Neural progenitor cell (in vitro differentiated cells): ENCODE results near the gene WFDC2. TPM values are rescaled to one million over a fixed set of nuclear protein-coding genes. Genes with fewer than 3 reads are reported as not detected.

Experiments used
- DNase-seq: peaks from one replicate; pipeline ENCODE4 v3.0.0-alpha.2; 2016; ENCODE audit warnings: low spot score
- H2AFZ ChIP-seq: fragments of 200-600 bp; sonication (generic); replicated peaks from 2 replicates; pipeline ENCODE4 v1.6.1; 2016; ENCODE audit warnings: antibody characterized with exemption
- H3F3A ChIP-seq: fragments of 200-600 bp; sonication (generic); 2 replicates; pipeline ENCODE4 v1.6.1; 2016; ENCODE audit warnings: antibody characterized with exemption, low read depth
- H3K27ac ChIP-seq: fragments of 200-600 bp; sonication (generic); 2 replicates; pipeline ENCODE4 v1.5.1; 2016; ENCODE audit warnings: mild to moderate bottlenecking
- H3K27me3 ChIP-seq: fragments of 200-600 bp; sonication (generic); 2 replicates; pipeline ENCODE4 v1.6.1; 2016; ENCODE audit warnings: mild to moderate bottlenecking, moderate library complexity
- H3K36me3 ChIP-seq: fragments of 200-600 bp; sonication (generic); 2 replicates; pipeline ENCODE4 v1.5.1; 2016
- H3K4me1 ChIP-seq: fragments of 200-600 bp; sonication (generic); 2 replicates; pipeline ENCODE4 v1.6.1; 2016; ENCODE audit warnings: mixed run types
- H3K4me2 ChIP-seq: fragments of 200-600 bp; sonication (generic); 2 replicates; pipeline ENCODE4 v1.6.1; 2016
- H3K4me3 ChIP-seq: fragments of 200-600 bp; sonication (generic); 2 replicates; pipeline ENCODE4 v1.5.1; 2016
- H3K79me2 ChIP-seq: fragments of 200-600 bp; sonication (generic); 2 replicates; pipeline ENCODE4 v1.6.1; 2016; ENCODE audit warnings: low read depth
- H3K9ac ChIP-seq: fragments of 200-600 bp; sonication (generic); 2 replicates; pipeline ENCODE4 v1.6.1; 2016
- H3K9me3 ChIP-seq: fragments of 200-600 bp; sonication (generic); 2 replicates; pipeline ENCODE4 v1.5.1; 2016; ENCODE audit warnings: low read depth
- H4K20me1 ChIP-seq: fragments of 200-600 bp; sonication (generic); 2 replicates; pipeline ENCODE4 v1.6.1; 2016; ENCODE audit warnings: low read depth
- H3K27ac Mint-ChIP-seq: 3 replicates; pipeline ENCODE4 v1.8.0; 2021; ENCODE audit warnings: mixed read lengths
- H3K27me3 Mint-ChIP-seq: 2 replicates; pipeline ENCODE4 v1.8.0; 2022; ENCODE audit warnings: low read depth, mild to moderate bottlenecking, inconsistent platforms, moderate library complexity, mixed read lengths; ENCODE audit not compliant: insufficient read depth
- H3K36me3 Mint-ChIP-seq: 3 replicates; pipeline ENCODE4 v1.8.0; 2021; ENCODE audit warnings: mixed read lengths
- H3K4me1 Mint-ChIP-seq: 3 replicates; pipeline ENCODE4 v1.8.0; 2021; ENCODE audit warnings: mixed read lengths
- H3K4me3 Mint-ChIP-seq: 3 replicates; pipeline ENCODE4 v1.8.0; 2021; ENCODE audit warnings: mild to moderate bottlenecking, moderate library complexity, mixed read lengths
- H3K9me3 Mint-ChIP-seq: 3 replicates; pipeline ENCODE4 v1.8.0; 2020; ENCODE audit warnings: mixed read lengths
- EZH2 ChIP-seq: fragments of 200-600 bp; sonication (generic); IDR thresholded peaks from 2 replicates; pipeline ENCODE4 v1.6.1; 2017; ENCODE audit warnings: antibody characterized with exemption, mild to moderate bottlenecking, moderate library complexity
- EZH2phosphoT487 ChIP-seq: fragments of 200-600 bp; sonication (generic); IDR thresholded peaks from 2 replicates; pipeline ENCODE4 v1.6.1; 2017; ENCODE audit warnings: antibody characterized with exemption
- total RNA-seq: library from RNA; depleted of rRNA; stranded (reverse); fragments of >200 nt; gene quantifications from 2 replicates; pipeline ENCODE4 v1.2.3, GENCODE V29; 2015; ENCODE audit warnings: low replicate concordance
- TF ChIP-seq, protein P1 (sequence below): fragments of 200-600 bp; sonication (generic); IDR thresholded peaks from 2 replicates; pipeline ENCODE4 v1.5.1; 2017; ENCODE audit warnings: antibody characterized with exemption, mild to moderate bottlenecking

Gene WFDC2
- total RNA-seq, 1 donor from 2014 or later: 2.7 TPM

DNA sequence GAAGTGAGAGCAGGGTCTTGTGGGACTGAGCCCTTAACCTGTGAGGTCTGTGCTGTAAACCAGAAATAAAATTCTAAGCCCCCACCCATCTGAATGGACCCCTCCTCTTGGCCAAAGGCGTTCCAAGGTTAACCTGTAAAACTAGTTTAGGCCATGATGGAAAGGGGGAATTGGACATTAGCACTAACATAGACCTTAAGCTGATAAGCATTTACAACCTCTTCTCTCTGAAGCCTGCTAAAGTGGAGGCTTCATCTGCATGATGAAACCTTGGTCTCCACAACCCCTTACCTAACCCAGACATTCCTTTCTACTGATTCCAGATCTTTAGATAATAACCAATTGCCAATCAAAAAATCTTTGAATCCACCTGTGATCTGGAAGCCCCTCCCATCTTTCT is 27.8 kb upstream of the WFDC2 start:
- no peaks in the 10 kb centered on the region for H3K9me3 ChIP-seq
- H3K4me1 Mint-ChIP-seq: no peaks in the 10 kb centered on the region
- peaks cover 5% of the 10 kb centered on the region for H3K27me3 Mint-ChIP-seq
- peak overlapping the region; percentile 10 for H2AFZ ChIP-seq
- H3K36me3 Mint-ChIP-seq: no peaks in the 10 kb centered on the region
- H3K36me3 ChIP-seq: no peaks in the 10 kb centered on the region
- H4K20me1 ChIP-seq: no peaks in the 10 kb centered on the region
- H3K4me3 ChIP-seq: no peak overlapping the region
- H3K4me2 ChIP-seq: no peak overlapping the region
- TF ChIP-seq, protein P1, sequence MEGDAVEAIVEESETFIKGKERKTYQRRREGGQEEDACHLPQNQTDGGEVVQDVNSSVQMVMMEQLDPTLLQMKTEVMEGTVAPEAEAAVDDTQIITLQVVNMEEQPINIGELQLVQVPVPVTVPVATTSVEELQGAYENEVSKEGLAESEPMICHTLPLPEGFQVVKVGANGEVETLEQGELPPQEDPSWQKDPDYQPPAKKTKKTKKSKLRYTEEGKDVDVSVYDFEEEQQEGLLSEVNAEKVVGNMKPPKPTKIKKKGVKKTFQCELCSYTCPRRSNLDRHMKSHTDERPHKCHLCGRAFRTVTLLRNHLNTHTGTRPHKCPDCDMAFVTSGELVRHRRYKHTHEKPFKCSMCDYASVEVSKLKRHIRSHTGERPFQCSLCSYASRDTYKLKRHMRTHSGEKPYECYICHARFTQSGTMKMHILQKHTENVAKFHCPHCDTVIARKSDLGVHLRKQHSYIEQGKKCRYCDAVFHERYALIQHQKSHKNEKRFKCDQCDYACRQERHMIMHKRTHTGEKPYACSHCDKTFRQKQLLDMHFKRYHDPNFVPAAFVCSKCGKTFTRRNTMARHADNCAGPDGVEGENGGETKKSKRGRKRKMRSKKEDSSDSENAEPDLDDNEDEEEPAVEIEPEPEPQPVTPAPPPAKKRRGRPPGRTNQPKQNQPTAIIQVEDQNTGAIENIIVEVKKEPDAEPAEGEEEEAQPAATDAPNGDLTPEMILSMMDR: no peak
- TF ChIP-seq EZH2: no peak
- no peak for TF ChIP-seq EZH2phosphoT487
- no peaks in the 10 kb centered on the region for H3K79me2 ChIP-seq
- no peaks in the 10 kb centered on the region for H3K27me3 ChIP-seq
- peaks cover 5% of the 10 kb centered on the region for H3K4me1 ChIP-seq
- no peak overlapping the region for H3K4me3 Mint-ChIP-seq
- H3K9ac ChIP-seq: no peak overlapping the region
- no peaks in the 10 kb centered on the region for H3K9me3 Mint-ChIP-seq
- no peak overlapping the region for H3K27ac ChIP-seq
- no peak for DNase-seq
- no peak overlapping the region for H3K27ac Mint-ChIP-seq
- no peaks in the 10 kb centered on the region for H3F3A ChIP-seq

DNA sequence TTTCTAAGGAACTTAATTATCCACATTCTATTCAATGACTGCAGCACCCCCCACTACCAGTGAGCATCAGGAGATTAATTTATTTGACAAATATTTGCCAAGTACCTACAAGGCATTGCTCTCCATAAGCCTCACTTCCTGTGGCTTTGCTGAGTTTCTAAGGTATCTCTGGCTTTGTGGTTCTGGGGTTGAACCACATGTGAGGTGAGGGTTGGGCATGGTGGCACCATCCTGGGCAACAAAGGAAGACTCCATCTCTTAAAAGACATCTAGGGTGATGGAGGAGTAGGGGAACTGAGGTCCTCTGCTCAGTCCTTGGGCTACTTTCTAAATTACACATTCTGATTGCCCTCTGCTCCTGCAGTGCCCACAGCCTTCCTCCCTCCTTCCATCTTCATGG is 25.5 kb upstream of the WFDC2 start:
- Histone ChIP-seq H2AFZ (no peak overlapping the region), H3K36me3 (no peaks in the 10 kb centered on the region), H3K27me3 (no peaks in the 10 kb centered on the region), H4K20me1 (no peaks in the 10 kb centered on the region), H3K9ac (no peak overlapping the region), H3F3A (no peaks in the 10 kb centered on the region), H3K4me3 (no peak overlapping the region), H3K27ac (no peak overlapping the region), H3K9me3 (no peaks in the 10 kb centered on the region), H3K79me2 (no peaks in the 10 kb centered on the region), H3K4me1 (peaks cover 5% of the 10 kb centered on the region), H3K4me2 (no peak overlapping the region)
- Mint-ChIP-seq H3K27me3 (peaks cover 6% of the 10 kb centered on the region), H3K36me3 (no peaks in the 10 kb centered on the region), H3K27ac (no peak overlapping the region), H3K9me3 (no peaks in the 10 kb centered on the region), H3K4me1 (no peaks in the 10 kb centered on the region), H3K4me3 (no peak overlapping the region)
- DNase-seq: no peak
- TF ChIP-seq EZH2phosphoT487: no peak
- TF ChIP-seq EZH2: no peak
- TF ChIP-seq, protein P1: no peak

DNA sequence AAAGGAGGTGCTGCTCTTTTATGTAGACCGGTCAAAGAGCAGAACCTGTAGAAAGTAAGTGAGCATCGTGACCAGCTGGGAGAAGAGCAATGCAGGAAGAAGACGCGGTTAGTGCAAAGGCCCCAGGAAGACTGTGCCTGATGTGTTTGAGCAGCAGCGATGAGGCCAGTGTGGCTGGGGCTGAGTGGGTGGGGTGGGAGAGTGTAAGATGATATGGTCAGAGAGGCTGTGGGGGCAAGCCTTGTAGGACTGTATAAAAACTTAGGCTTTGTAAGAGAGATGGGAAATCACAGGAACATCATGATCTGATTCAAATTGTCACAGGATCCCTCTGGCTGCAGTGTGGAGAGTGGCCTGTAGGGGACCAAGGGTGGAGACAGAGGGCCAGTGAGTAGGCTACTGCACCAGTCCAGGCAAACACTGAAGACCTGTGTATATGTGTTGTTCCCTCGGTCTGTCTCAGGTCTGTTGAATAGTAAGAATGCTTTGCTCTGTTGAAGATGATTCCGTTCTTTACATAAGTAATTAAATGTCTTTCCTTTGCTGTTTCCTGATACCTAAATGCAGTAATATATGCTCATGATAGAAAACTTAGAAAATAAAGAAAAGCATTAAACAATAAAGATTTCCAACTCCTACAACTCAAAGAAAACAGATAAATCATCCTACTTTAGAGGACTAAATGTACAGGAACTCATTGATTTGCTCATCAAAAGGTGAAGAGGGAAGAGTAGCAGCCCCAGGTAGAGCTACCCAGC is 23.6 kb upstream of the WFDC2 start:
- DNase-seq: peak; percentile 32
- TF ChIP-seq, protein P1: peak; percentile 56
- TF ChIP-seq EZH2phosphoT487 (no peak), EZH2 (no peak)
- H3K4me3 Mint-ChIP-seq: no peak overlapping the region
- H3K36me3 Mint-ChIP-seq: no peaks in the 10 kb centered on the region
- Histone ChIP-seq H3K4me3 (no peak overlapping the region), H3K79me2 (no peaks in the 10 kb centered on the region), H3F3A (no peaks in the 10 kb centered on the region), H2AFZ (no peak overlapping the region), H3K27ac (no peak overlapping the region), H3K4me1 (peaks cover 5% of the 10 kb centered on the region), H4K20me1 (no peaks in the 10 kb centered on the region), H3K36me3 (no peaks in the 10 kb centered on the region), H3K27me3 (no peaks in the 10 kb centered on the region), H3K9ac (no peak overlapping the region), H3K9me3 (no peaks in the 10 kb centered on the region), H3K4me2 (no peak overlapping the region)
- no peaks in the 10 kb centered on the region for H3K9me3 Mint-ChIP-seq
- peaks cover 7% of the 10 kb centered on the region for H3K27me3 Mint-ChIP-seq
- H3K4me1 Mint-ChIP-seq: no peaks in the 10 kb centered on the region
- no peak overlapping the region for H3K27ac Mint-ChIP-seq
